ENCODE results near the gene RETSAT. TPM values are rescaled to one million over a fixed set of nuclear protein-coding genes. Genes with fewer than 3 reads are reported as not detected.
"Not testable (repeated sequence)": the region's sequence is repeated elsewhere in the genome, so short reads cannot be mapped to it uniquely, and the experiment has no call there.

Gene RETSAT
- total RNA-seq, 2 donors from 2014 or later, result 37.4 to 44.3 TPM

- TF ChIP-seq, protein P1, sequence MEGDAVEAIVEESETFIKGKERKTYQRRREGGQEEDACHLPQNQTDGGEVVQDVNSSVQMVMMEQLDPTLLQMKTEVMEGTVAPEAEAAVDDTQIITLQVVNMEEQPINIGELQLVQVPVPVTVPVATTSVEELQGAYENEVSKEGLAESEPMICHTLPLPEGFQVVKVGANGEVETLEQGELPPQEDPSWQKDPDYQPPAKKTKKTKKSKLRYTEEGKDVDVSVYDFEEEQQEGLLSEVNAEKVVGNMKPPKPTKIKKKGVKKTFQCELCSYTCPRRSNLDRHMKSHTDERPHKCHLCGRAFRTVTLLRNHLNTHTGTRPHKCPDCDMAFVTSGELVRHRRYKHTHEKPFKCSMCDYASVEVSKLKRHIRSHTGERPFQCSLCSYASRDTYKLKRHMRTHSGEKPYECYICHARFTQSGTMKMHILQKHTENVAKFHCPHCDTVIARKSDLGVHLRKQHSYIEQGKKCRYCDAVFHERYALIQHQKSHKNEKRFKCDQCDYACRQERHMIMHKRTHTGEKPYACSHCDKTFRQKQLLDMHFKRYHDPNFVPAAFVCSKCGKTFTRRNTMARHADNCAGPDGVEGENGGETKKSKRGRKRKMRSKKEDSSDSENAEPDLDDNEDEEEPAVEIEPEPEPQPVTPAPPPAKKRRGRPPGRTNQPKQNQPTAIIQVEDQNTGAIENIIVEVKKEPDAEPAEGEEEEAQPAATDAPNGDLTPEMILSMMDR (IDR thresholded peaks at IDR 0.05), result no peak
- peaks cover 12% of the 10 kb centered on the region in 2 donors for H3K4me1 ChIP-seq (ENCODE audit: control insufficient read depth in 1 of 2, low read depth in 2 of 2)
- no peak overlapping the region for H3K27ac ChIP-seq
- H3K4me3 ChIP-seq, result no peak overlapping the region
- H3K36me3 ChIP-seq, result no peaks in the 10 kb centered on the region
- no peak for DNase-seq (ENCODE audit: low spot score)
- ATAC-seq (ENCODE audit: insufficient number of reproducible peaks, low FRiP score, low read depth), result no peak
- no peaks in the 10 kb centered on the region for H3K27me3 ChIP-seq (replicated peaks; ENCODE audit: insufficient read depth)
- no peaks in the 10 kb centered on the region for H3K9me3 ChIP-seq
Observed at GRCh38 chr2:85330839-85331636, 23.3 kb downstream of the RETSAT start.

DNA sequence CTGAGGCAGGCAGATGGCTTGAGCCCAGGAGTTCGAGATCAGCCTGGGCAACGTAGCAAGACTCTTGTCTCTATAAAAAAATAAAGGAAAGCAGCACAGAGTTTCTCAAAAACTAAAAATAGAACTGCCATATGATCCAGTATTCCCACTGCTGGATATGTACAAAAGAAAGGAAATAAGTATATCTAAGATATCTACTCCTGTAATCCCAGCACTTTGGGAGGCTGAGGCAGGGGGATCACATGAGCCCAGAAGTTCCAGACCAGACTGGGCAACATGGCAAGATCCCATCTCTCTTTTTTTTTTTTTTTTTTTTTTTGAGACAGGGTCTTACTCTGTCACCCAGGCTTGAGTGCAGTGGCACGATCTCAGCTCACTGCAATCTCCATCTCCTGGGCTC is 24.6 kb downstream of the RETSAT start:
- not testable (repeated sequence) for H3K36me3 ChIP-seq; DNase-seq (ENCODE audit: low spot score); H3K27ac ChIP-seq; ATAC-seq (ENCODE audit: insufficient number of reproducible peaks, low FRiP score, low read depth); H3K27me3 ChIP-seq (replicated peaks; ENCODE audit: insufficient read depth); H3K4me3 ChIP-seq; H3K9me3 ChIP-seq
- H3K4me1 ChIP-seq (ENCODE audit: control insufficient read depth in 1 of 2, low read depth in 2 of 2), result peaks cover 20 to 26% of the 10 kb centered on the region in 2 donors

DNA sequence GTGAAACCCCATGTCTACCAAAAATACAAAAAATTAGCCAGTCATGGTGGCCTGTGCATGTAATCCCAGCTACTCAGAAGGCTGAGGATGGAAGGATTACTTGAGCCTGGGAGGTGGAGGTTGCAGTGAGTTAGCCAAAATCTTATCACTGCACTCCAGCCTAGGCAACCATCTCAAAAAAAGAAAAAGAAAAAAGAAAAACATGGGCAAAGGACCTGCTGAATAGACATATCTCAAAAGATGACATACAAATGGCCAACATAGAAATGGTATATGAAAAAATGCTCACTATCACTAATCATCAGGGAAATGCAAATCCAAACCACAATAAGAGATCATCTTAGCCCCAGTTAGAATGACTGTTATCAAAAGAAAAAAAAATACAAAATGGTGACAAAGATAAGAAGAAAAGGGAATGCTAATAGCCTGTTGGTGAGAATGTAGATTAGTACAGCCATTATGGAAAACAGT is 25.1 kb downstream of the RETSAT start:
- no peak for ATAC-seq (ENCODE audit: insufficient number of reproducible peaks, low FRiP score, low read depth)
- H3K27me3 ChIP-seq (replicated peaks; ENCODE audit: insufficient read depth), result no peaks in the 10 kb centered on the region
- TF ChIP-seq, protein P1 (IDR thresholded peaks at IDR 0.05), result no peak

DNA sequence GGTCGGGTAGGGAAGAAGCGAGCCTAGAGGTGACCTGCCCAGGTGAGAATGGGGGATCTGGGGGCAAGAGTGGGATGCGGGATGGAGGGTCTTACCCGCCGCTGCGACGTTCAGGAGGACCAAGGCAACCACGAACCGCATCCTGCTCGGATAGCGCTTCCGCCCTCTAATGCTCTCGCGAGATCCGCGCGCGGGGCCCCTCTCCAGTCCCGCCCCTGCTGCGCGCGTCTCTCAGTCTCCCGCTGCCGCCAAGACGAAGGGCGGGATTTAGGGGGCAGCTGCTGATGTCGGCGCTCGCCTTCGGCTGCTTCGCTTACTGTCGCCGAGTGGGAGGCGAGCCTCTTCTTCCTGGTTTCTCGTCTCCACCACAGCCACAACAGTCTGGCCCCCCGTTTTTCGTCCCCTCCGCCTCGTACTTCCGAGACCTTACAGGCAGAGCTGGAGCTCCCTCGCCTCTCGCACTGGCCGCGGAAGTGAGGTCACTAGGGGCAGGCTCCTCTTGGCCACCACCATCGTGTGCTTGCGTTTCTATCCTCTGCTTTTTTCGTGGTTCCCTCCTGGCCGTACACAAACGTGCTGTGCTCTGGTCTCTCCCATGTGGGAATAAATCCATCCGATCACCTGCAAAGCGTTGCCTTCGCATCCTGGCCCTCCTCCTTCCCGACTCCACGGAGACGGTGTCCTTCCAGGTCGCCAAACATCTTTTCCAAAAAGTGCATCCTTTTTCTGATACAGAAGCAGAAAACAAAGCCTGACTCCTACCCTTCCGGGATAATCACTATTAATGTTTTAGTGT is 26.3 kb downstream of the RETSAT start, which contains the start of gene TGOLN2:
TSS of gene TGOLN2 (minus strand) at position 168 of the 796 bp plus-strand sequence. CDS start at position 141, 27 bp downstream.
- ATAC-seq (ENCODE audit: insufficient number of reproducible peaks, low FRiP score, low read depth) (peak; percentile 95), DNase-seq (ENCODE audit: low spot score) (peak; percentile 74)
- Histone ChIP-seq H3K9me3 (no peaks in the 10 kb centered on the region), H3K4me1 (ENCODE audit: control insufficient read depth in 1 of 2, low read depth in 2 of 2) (peaks cover 27 to 42% of the 10 kb centered on the region in 2 donors), H3K27ac (peak within 1 kb of the TSS; percentile 89 to 98), H3K27me3 (replicated peaks; ENCODE audit: insufficient read depth) (no peaks in the 10 kb centered on the region), H3K4me3 (peak within 1 kb of the TSS; percentile 84), H3K36me3 (peaks cover 17% of the 10 kb centered on the region)
- TF ChIP-seq, protein P1 (IDR thresholded peaks at IDR 0.05), result no peak

More for the DNA sequence above, 25.1 kb downstream of the RETSAT start:
- Histone ChIP-seq H3K4me3 (no peak overlapping the region), H3K4me1 (ENCODE audit: control insufficient read depth in 1 of 2, low read depth in 2 of 2) (peaks cover 20 to 30% of the 10 kb centered on the region in 2 donors), H3K36me3 (peaks cover 5% of the 10 kb centered on the region), H3K9me3 (no peaks in the 10 kb centered on the region), H3K27ac (no peak overlapping the region)
- no peak for DNase-seq (ENCODE audit: low spot score)

DNA sequence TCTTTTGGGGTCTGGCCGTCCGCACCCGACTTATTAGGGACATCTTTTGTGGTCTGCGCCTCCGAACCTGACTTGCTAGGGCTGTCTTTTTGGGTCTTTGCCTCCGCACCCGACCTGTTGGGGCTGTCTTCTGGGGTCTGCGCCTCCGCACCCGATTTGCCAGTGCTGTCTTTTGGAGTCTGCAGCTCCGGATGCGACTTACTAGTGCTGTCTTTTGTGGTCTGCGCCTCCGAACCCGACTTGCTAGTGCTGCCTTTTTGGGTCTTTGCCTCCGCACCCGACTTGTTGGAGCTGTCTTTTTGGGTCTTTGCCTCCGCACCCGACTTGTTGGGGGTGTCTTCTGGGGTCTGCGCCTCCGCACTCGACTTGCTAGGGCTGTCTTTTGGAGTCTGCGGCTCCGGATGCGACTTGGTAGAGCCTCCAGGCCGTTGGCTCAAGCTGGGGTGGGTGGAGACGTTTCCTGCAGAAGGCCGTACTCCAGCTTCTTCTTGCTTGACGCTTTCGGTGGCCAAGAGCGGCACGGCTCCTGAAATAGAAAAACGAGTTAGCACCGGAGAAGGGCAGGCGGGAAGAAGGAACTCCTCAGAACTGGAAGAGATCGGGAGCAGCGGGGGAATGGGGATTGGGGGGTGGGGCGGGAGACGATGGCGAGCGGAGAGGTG is 27.0 kb downstream of the RETSAT start:
- no peaks in the 10 kb centered on the region for H3K9me3 ChIP-seq
- H3K4me3 ChIP-seq, result peak overlapping the region; percentile 84
- H3K27me3 ChIP-seq (replicated peaks; ENCODE audit: insufficient read depth), result no peaks in the 10 kb centered on the region
- peaks cover 23% of the 10 kb centered on the region for H3K36me3 ChIP-seq
- TF ChIP-seq, protein P1 (IDR thresholded peaks at IDR 0.05), result no peak
- no peak for DNase-seq (ENCODE audit: low spot score)
- no peak for ATAC-seq (ENCODE audit: insufficient number of reproducible peaks, low FRiP score, low read depth)
- H3K4me1 ChIP-seq (ENCODE audit: control insufficient read depth in 1 of 2, low read depth in 2 of 2), result peaks cover 30 to 50% of the 10 kb centered on the region in 2 donors
- peak overlapping the region; percentile 89 to 98 for H3K27ac ChIP-seq
